Measurements from ENCODE around the gene ZNF341. TPM values are rescaled to one million over a fixed set of nuclear protein-coding genes. Genes with fewer than 3 reads are reported as not detected.

Gene ZNF341
- total and polyA plus RNA-seq, 2 donors (not counting 1 experiment from before 2014, with no cell fraction given) = 9.1 to 10.9 TPM

DNA sequence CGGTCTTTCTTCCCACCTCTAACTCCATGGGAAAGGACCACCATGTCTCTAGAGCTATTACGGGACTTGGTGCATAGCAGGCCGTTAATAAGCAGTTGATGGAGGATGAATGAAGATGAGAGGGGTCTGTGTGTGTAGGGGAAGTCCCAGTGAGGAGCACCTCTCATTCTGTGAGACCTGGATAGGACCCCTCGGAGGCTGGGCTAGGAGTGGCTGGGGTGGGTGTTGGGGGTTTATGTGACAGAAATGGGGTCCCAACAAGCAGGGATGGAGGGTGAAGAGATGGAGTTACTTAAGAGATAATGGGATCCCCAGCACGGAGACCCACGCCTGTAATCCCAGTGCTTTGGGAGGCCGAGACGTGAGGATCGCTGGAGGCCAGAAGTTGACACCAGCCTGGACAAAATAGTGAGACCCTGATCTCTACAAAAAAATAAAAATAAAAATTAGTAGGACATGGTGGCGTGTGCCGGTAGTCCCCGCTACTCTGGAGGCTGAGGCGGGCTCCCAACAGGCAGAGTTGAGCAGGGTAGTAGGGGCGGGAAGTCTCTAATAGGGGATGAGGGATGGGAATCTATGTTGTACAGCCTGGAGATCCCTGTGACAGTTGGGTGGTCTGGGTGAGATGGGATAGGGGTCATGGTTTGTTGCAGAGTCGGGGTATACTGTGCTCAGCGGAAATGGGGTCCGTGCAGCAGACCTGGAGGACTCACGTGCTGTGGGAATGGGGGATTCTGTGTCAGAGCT is 677 bp upstream of the ZNF341 start:
- no peaks in the 10 kb centered on the region for H3K79me2 ChIP-seq (ENCODE audit: control insufficient read depth, insufficient read depth, low read length)
- 71% methylated on average over 13 of the region's 18 CpGs for WGBS (ENCODE audit: insufficient coverage)
- H3K4me3 ChIP-seq (ENCODE audit: control extremely low read depth in 1 of 5, extremely low read depth in 1 of 5, insufficient read depth in 1 of 5, low read depth in 2 of 5, low read length in 4 of 5) = peak overlapping the region; percentile 31 to 68 (median 64)
- H3K4me3 Mint-ChIP-seq = peak overlapping the region; percentile 89
- peak overlapping the region; percentile 96 for H3K27ac Mint-ChIP-seq
- peak overlapping the region; percentile 93 for H2AFZ ChIP-seq (ENCODE audit: insufficient read depth, low read depth, low read length, poor library complexity, severe bottlenecking)
- no peaks in the 10 kb centered on the region for H3K36me3 ChIP-seq (replicated peaks in 1 of 2; ENCODE audit: control extremely low read depth in 1 of 2, control insufficient read depth in 1 of 2, extremely low read depth in 1 of 2, insufficient read depth in 2 of 2, low read length in 1 of 2)
- H3K27me3 ChIP-seq (replicated peaks in 1 of 4; ENCODE audit: control extremely low read depth in 1 of 4, control insufficient read depth in 3 of 4, insufficient read depth in 4 of 4, low read length in 3 of 4) = no peaks in the 10 kb centered on the region
- no peak for ATAC-seq (ENCODE audit: low read depth)
- H3K4me1 ChIP-seq (ENCODE audit: control insufficient read depth in 2 of 2, insufficient read depth in 2 of 2, low read length in 2 of 2) = peaks cover 20 to 29% of the 10 kb centered on the region in 2 donors
- peaks cover 0 to 11% (median 4%) of the 10 kb centered on the region in 3 donors for H3K9me3 ChIP-seq (ENCODE audit: control extremely low read depth in 1 of 3, control insufficient read depth in 2 of 3, insufficient read depth in 1 of 3, low read length in 2 of 3)
- no peaks in the 10 kb centered on the region for H4K20me1 ChIP-seq (ENCODE audit: control insufficient read depth, insufficient read depth, low read length, poor library complexity, severe bottlenecking)
- POLR2A ChIA-PET = interaction anchor here (0.5 to 3.5 kb wide), 6 partner anchors 11 to 278 kb away, joined by 3 to 31 read pairs (median 6); partner anchors contain the start of genes ACTL10, E2F1 and PXMP4
- peaks cover 24% of the 10 kb centered on the region for H3K4me1 Mint-ChIP-seq
- TF ChIP-seq, protein P1, sequence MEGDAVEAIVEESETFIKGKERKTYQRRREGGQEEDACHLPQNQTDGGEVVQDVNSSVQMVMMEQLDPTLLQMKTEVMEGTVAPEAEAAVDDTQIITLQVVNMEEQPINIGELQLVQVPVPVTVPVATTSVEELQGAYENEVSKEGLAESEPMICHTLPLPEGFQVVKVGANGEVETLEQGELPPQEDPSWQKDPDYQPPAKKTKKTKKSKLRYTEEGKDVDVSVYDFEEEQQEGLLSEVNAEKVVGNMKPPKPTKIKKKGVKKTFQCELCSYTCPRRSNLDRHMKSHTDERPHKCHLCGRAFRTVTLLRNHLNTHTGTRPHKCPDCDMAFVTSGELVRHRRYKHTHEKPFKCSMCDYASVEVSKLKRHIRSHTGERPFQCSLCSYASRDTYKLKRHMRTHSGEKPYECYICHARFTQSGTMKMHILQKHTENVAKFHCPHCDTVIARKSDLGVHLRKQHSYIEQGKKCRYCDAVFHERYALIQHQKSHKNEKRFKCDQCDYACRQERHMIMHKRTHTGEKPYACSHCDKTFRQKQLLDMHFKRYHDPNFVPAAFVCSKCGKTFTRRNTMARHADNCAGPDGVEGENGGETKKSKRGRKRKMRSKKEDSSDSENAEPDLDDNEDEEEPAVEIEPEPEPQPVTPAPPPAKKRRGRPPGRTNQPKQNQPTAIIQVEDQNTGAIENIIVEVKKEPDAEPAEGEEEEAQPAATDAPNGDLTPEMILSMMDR (IDR thresholded peaks at IDR 0.05) = no peak
- no peak for TF ChIP-seq EZH2 (IDR thresholded peaks at IDR 0.05; ENCODE audit: borderline replicate concordance, insufficient read depth, low read depth, low read length, poor library complexity, severe bottlenecking)
- H3K9me3 Mint-ChIP-seq (ENCODE audit: insufficient read depth) = no peaks in the 10 kb centered on the region
- peak overlapping the region; percentile 97 for H3K4me2 ChIP-seq (replicated peaks; ENCODE audit: low read depth, low read length, poor library complexity, severe bottlenecking)
- H3K27ac ChIP-seq (ENCODE audit: low read length in 2 of 2) = peak overlapping the region; percentile 59 to 81
- DNase-seq = peak; percentile 25
- H3K9ac ChIP-seq (ENCODE audit: low read length) = peak overlapping the region; percentile 69
- intact Hi-C loops (cut with micrococcal nuclease) = loop anchor here (2.0 kb wide), 1 partner anchor 56 kb away; the partner anchor contains the start of gene NECAB3
- H3K27me3 Mint-ChIP-seq = no peaks in the 10 kb centered on the region
- CTCF ChIA-PET = interaction anchor here (0.6 to 2.4 kb wide), 5 partner anchors 48 to 124 kb away, joined by 3 to 21 read pairs (median 4); partner anchors contain the start of genes ACTL10 and CHMP4B
